ENCODE results near the gene RADX.

Gene RADX

GRCh38 chrX:106710771-106711170 lies 99.0 kb downstream of the RADX start:
- H3K4me1 ChIP-seq (ENCODE audit: insufficient read depth, low read length), result no peaks in the 10 kb centered on the region
- H2AFZ ChIP-seq (ENCODE audit: low read depth, low read length), result no peak overlapping the region
- no peaks in the 10 kb centered on the region for H3K27me3 ChIP-seq (ENCODE audit: insufficient read depth, low read length, poor library complexity)
- H3K79me2 ChIP-seq (ENCODE audit: insufficient read depth, low read length), result no peaks in the 10 kb centered on the region
- DNase-seq, result no peak
- no peaks in the 10 kb centered on the region for H3K36me3 ChIP-seq (ENCODE audit: insufficient read depth, low read length)
- H3K4me2 ChIP-seq (ENCODE audit: insufficient read depth, low read length), result no peak overlapping the region
- H3K9ac ChIP-seq (ENCODE audit: low read depth, low read length), result no peak overlapping the region
- no peak for ATAC-seq (ENCODE audit: insufficient read depth, low read depth)
- no peak overlapping the region for H3K4me3 ChIP-seq (ENCODE audit: low read depth in 1 of 2, low read length in 2 of 2)
- no peaks in the 10 kb centered on the region for H3K9me3 ChIP-seq (ENCODE audit: insufficient read depth, low read length, severe bottlenecking)
- no peak for TF ChIP-seq EZH2 (IDR thresholded peaks at IDR 0.05; ENCODE audit: borderline replicate concordance, low read depth, low read length, severe bottlenecking)
- TF ChIP-seq, protein P1, sequence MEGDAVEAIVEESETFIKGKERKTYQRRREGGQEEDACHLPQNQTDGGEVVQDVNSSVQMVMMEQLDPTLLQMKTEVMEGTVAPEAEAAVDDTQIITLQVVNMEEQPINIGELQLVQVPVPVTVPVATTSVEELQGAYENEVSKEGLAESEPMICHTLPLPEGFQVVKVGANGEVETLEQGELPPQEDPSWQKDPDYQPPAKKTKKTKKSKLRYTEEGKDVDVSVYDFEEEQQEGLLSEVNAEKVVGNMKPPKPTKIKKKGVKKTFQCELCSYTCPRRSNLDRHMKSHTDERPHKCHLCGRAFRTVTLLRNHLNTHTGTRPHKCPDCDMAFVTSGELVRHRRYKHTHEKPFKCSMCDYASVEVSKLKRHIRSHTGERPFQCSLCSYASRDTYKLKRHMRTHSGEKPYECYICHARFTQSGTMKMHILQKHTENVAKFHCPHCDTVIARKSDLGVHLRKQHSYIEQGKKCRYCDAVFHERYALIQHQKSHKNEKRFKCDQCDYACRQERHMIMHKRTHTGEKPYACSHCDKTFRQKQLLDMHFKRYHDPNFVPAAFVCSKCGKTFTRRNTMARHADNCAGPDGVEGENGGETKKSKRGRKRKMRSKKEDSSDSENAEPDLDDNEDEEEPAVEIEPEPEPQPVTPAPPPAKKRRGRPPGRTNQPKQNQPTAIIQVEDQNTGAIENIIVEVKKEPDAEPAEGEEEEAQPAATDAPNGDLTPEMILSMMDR (IDR thresholded peaks at IDR 0.05; ENCODE audit: borderline replicate concordance, extremely low read depth, low read length, poor library complexity, severe bottlenecking), result no peak
- H4K20me1 ChIP-seq (ENCODE audit: insufficient read depth, low read length), result no peaks in the 10 kb centered on the region
- no peak overlapping the region for H3K27ac ChIP-seq (ENCODE audit: low read length)

- Histone ChIP-seq H3K79me2 (ENCODE audit: insufficient read depth, low read length) (no peaks in the 10 kb centered on the region), H3K27ac (ENCODE audit: low read length) (no peak overlapping the region), H3K4me1 (ENCODE audit: insufficient read depth, low read length) (no peaks in the 10 kb centered on the region), H3K4me3 (ENCODE audit: low read depth in 1 of 2, low read length in 2 of 2) (no peak overlapping the region), H3K27me3 (ENCODE audit: insufficient read depth, low read length, poor library complexity) (no peaks in the 10 kb centered on the region), H3K4me2 (ENCODE audit: insufficient read depth, low read length) (no peak overlapping the region), H4K20me1 (ENCODE audit: insufficient read depth, low read length) (no peaks in the 10 kb centered on the region), H2AFZ (ENCODE audit: low read depth, low read length) (no peak overlapping the region), H3K9me3 (ENCODE audit: insufficient read depth, low read length, severe bottlenecking) (no peaks in the 10 kb centered on the region), H3K36me3 (ENCODE audit: insufficient read depth, low read length) (no peaks in the 10 kb centered on the region), H3K9ac (ENCODE audit: low read depth, low read length) (no peak overlapping the region)
- no peak for TF ChIP-seq EZH2 (IDR thresholded peaks at IDR 0.05; ENCODE audit: borderline replicate concordance, low read depth, low read length, severe bottlenecking)
- TF ChIP-seq, protein P1 (IDR thresholded peaks at IDR 0.05; ENCODE audit: borderline replicate concordance, extremely low read depth, low read length, poor library complexity, severe bottlenecking), result no peak
- ATAC-seq (ENCODE audit: insufficient read depth, low read depth) (no peak), DNase-seq (no peak)
Measured at GRCh38 chrX:106711375-106711774, 99.6 kb downstream of the RADX start.

DNA sequence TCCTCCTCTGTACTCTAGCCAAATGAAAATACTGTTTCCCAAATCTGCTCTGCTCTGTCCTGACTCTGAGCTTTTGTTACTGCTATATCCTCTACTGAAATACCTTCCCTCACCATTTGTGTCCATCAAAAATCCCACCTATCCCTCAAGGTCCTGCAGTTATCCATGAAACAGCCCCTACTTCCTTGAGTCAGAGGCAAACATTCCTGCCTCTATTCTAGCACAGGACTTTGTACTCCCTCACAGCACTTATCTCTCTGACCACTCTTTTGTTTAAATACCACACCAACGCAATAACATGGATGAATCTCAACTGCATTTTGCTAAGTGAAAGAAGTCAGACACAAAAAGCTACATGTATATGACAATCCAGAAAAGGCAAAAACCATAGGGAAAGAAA lies 104.2 kb downstream of the RADX start:
- DNase-seq, result no peak
- Histone ChIP-seq H3K9ac (ENCODE audit: low read depth, low read length) (no peak overlapping the region), H3K79me2 (ENCODE audit: insufficient read depth, low read length) (no peaks in the 10 kb centered on the region), H3K4me2 (ENCODE audit: insufficient read depth, low read length) (no peak overlapping the region), H3K27ac (ENCODE audit: low read length) (no peak overlapping the region), H3K4me3 (ENCODE audit: low read depth in 1 of 2, low read length in 2 of 2) (no peak overlapping the region), H3K27me3 (ENCODE audit: insufficient read depth, low read length, poor library complexity) (no peaks in the 10 kb centered on the region), H3K36me3 (ENCODE audit: insufficient read depth, low read length) (no peaks in the 10 kb centered on the region), H3K4me1 (ENCODE audit: insufficient read depth, low read length) (no peaks in the 10 kb centered on the region), H4K20me1 (ENCODE audit: insufficient read depth, low read length) (no peaks in the 10 kb centered on the region), H2AFZ (ENCODE audit: low read depth, low read length) (no peak overlapping the region), H3K9me3 (ENCODE audit: insufficient read depth, low read length, severe bottlenecking) (no peaks in the 10 kb centered on the region)
- TF ChIP-seq EZH2 (IDR thresholded peaks at IDR 0.05; ENCODE audit: borderline replicate concordance, low read depth, low read length, severe bottlenecking), result no peak
- TF ChIP-seq, protein P1 (IDR thresholded peaks at IDR 0.05; ENCODE audit: borderline replicate concordance, extremely low read depth, low read length, poor library complexity, severe bottlenecking), result no peak
- ATAC-seq (ENCODE audit: insufficient read depth, low read depth), result no peak

DNA sequence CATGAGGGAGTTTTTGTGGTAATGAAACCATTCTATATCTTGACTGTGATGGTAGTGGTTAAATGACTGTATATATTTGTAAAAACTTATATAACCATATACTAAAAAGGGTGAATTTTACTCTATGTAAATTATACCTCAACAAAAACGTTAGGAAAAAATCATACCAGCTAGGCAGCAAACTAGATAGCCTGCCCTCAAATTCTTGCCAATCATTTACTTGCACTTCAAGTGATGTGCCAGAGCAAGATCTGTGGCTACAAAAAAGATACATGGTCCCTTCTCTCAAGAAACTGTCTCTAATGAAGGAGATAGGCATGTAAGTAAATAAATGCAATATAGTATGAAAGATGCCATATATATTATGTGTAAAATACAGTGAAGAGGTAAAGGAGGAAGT lies 104.7 kb downstream of the RADX start:
- TF ChIP-seq, protein P1 (IDR thresholded peaks at IDR 0.05; ENCODE audit: borderline replicate concordance, extremely low read depth, low read length, poor library complexity, severe bottlenecking), result no peak
- no peak for TF ChIP-seq EZH2 (IDR thresholded peaks at IDR 0.05; ENCODE audit: borderline replicate concordance, low read depth, low read length, severe bottlenecking)
- Histone ChIP-seq H3K9me3 (ENCODE audit: insufficient read depth, low read length, severe bottlenecking) (no peaks in the 10 kb centered on the region), H3K79me2 (ENCODE audit: insufficient read depth, low read length) (no peaks in the 10 kb centered on the region), H3K4me1 (ENCODE audit: insufficient read depth, low read length) (no peaks in the 10 kb centered on the region), H3K4me2 (ENCODE audit: insufficient read depth, low read length) (no peak overlapping the region), H3K27me3 (ENCODE audit: insufficient read depth, low read length, poor library complexity) (no peaks in the 10 kb centered on the region), H3K27ac (ENCODE audit: low read length) (no peak overlapping the region), H4K20me1 (ENCODE audit: insufficient read depth, low read length) (no peaks in the 10 kb centered on the region), H3K4me3 (ENCODE audit: low read depth in 1 of 2, low read length in 2 of 2) (no peak overlapping the region), H2AFZ (ENCODE audit: low read depth, low read length) (no peak overlapping the region), H3K36me3 (ENCODE audit: insufficient read depth, low read length) (no peaks in the 10 kb centered on the region), H3K9ac (ENCODE audit: low read depth, low read length) (no peak overlapping the region)
- no peak for DNase-seq
- ATAC-seq (ENCODE audit: insufficient read depth, low read depth), result no peak

Measured in DND-41 (cell line).